Natural killer cell (primary cell): ENCODE data around the gene PIK3R4. TPM values are rescaled to one million over a fixed set of nuclear protein-coding genes. Genes with fewer than 3 reads are reported as not detected.

ENCODE experiments used
- ATAC-seq, 3 donors: fragments of 150-1000 bp in 2 of 3; fragments of 200-7000 bp in 1 of 3; cut with Tn5 transposase; 1 replicate in 1 of 3; 2 replicates in 2 of 3; pipeline ENCODE4 v1.10.0; 2021; ENCODE audit warnings: mild to moderate bottlenecking in 2 of 3, moderate library complexity in 2 of 3
- DNase-seq, 2 donors: peaks; one replicate each; pipeline versions ENCODE4 v3.0.0 to v3.0.0-alpha.2; 2013 to 2021; ENCODE audit warnings: mixed read lengths in 1 of 2
- H3K27ac ChIP-seq: one replicate; pipeline ENCODE4 v1.5.1; 2013; ENCODE audit warnings: mild to moderate bottlenecking, low read length
- H3K27me3 ChIP-seq: one replicate; pipeline ENCODE4 v1.6.1; 2013; ENCODE audit warnings: low read length; ENCODE audit not compliant: control insufficient read depth, insufficient read depth
- H3K36me3 ChIP-seq: one replicate; pipeline ENCODE4 v1.6.1; 2013; ENCODE audit warnings: low read length; ENCODE audit not compliant: control insufficient read depth, insufficient read depth
- H3K4me1 ChIP-seq: one replicate; pipeline ENCODE4 v1.6.1; 2013; ENCODE audit warnings: low read length; ENCODE audit not compliant: control insufficient read depth, insufficient read depth
- H3K4me3 ChIP-seq: one replicate; pipeline ENCODE4 v1.5.1; 2013; ENCODE audit warnings: low read length
- H3K9me3 ChIP-seq: one replicate; pipeline ENCODE4 v1.6.1; 2013; ENCODE audit warnings: low read length; ENCODE audit not compliant: control insufficient read depth, insufficient read depth
- H3K27ac Mint-ChIP-seq, 2 donors: one replicate each; pipeline ENCODE4 v1.8.0; 2022; ENCODE audit warnings: mild to moderate bottlenecking in 2 of 2, mixed read lengths in 2 of 2, moderate library complexity in 1 of 2
- H3K27me3 Mint-ChIP-seq, 2 donors: one replicate each; pipeline ENCODE4 v1.8.0; 2022; ENCODE audit warnings: low read depth in 2 of 2, mixed read lengths in 2 of 2
- H3K36me3 Mint-ChIP-seq: one replicate; pipeline ENCODE4 v1.8.0; 2022; ENCODE audit warnings: mixed read lengths
- H3K4me1 Mint-ChIP-seq, 2 donors: one replicate each; pipeline ENCODE4 v1.8.0; 2022; ENCODE audit warnings: mixed read lengths in 2 of 2
- H3K4me3 Mint-ChIP-seq: one replicate; pipeline ENCODE4 v1.8.0; 2022; ENCODE audit warnings: mild to moderate bottlenecking, moderate library complexity, mixed read lengths
- H3K9me3 Mint-ChIP-seq, 2 donors: one replicate each; pipeline ENCODE4 v1.8.0; 2022; ENCODE audit warnings: mixed read lengths in 2 of 2
- CTCF ChIP-seq: fragments of 200-600 bp; IDR thresholded peaks from one replicate; pipeline ENCODE4 v1.8.0; 2022; ENCODE audit warnings: antibody characterized with exemption
- WGBS: methylation state at CpG from one replicate; pipeline ENCODE4 v1.1.7; 2013; ENCODE audit warnings: missing lambda C conversion rate; ENCODE audit not compliant: insufficient coverage; 5-methylcytosine and 5-hydroxymethylcytosine counted together
- intact Hi-C: fragments of 100-400 bp; cut with micrococcal nuclease; formaldehyde crosslinking; loops from one replicate; pipeline ENCODE4 v1.14.2; 2022
- total RNA-seq, 4 donors: library from RNA; stranded (reverse); fragments of 120-200 nt in 1 of 4; gene quantifications; one replicate each; pipeline versions ENCODE4 v1.2.3 to v1.2.4, GENCODE V29; 2013 to 2022

Gene PIK3R4
- total RNA-seq, 3 donors from 2014 or later (not counting 1 experiment from before 2014, with no cell fraction given): 14.3 to 20.8 (median 17.0) TPM

- H3K27ac Mint-ChIP-seq: no peak overlapping the region
- ATAC-seq: no peak
- no peaks in the 10 kb centered on the region for H3K27me3 Mint-ChIP-seq
- no peaks in the 10 kb centered on the region for H3K27me3 ChIP-seq
- intact Hi-C loops: no loop called here
- no peaks in the 10 kb centered on the region for H3K9me3 Mint-ChIP-seq
- DNase-seq: no peak
- no peak overlapping the region for H3K4me3 Mint-ChIP-seq
- no peaks in the 10 kb centered on the region for H3K4me1 ChIP-seq
- no peaks in the 10 kb centered on the region for H3K4me1 Mint-ChIP-seq
- H3K36me3 Mint-ChIP-seq: no peaks in the 10 kb centered on the region
- no peaks in the 10 kb centered on the region for H3K36me3 ChIP-seq
- no peak overlapping the region for H3K27ac ChIP-seq
- no peak for TF ChIP-seq CTCF
- H3K4me3 ChIP-seq: no peak overlapping the region
- 95% methylated on average over 5 of the region's 5 CpGs for WGBS
- no peaks in the 10 kb centered on the region for H3K9me3 ChIP-seq
These were observed 90.0 kb downstream of the PIK3R4 start for GRCh38 chr3:130656627-130657026.

- ATAC-seq (no peak), DNase-seq (no peak)
- Mint-ChIP-seq H3K27ac (no peak overlapping the region), H3K36me3 (no peaks in the 10 kb centered on the region), H3K27me3 (no peaks in the 10 kb centered on the region), H3K4me1 (no peaks in the 10 kb centered on the region), H3K9me3 (no peaks in the 10 kb centered on the region), H3K4me3 (no peak overlapping the region)
- H3K4me3 ChIP-seq: no peak overlapping the region
- H3K27ac ChIP-seq: no peak overlapping the region
- H3K27me3 ChIP-seq: no peaks in the 10 kb centered on the region
- H3K9me3 ChIP-seq: no peaks in the 10 kb centered on the region
- intact Hi-C loops: no loop called here
- no peak for TF ChIP-seq CTCF
- no peaks in the 10 kb centered on the region for H3K36me3 ChIP-seq
- WGBS: 91% methylated on average over 2 of the region's 2 CpGs
- H3K4me1 ChIP-seq: no peaks in the 10 kb centered on the region
These were observed 91.7 kb downstream of the PIK3R4 start for GRCh38 chr3:130654921-130655320.

GRCh38 chr3:130654091-130654490 lies 92.5 kb downstream of the PIK3R4 start:
- no peaks in the 10 kb centered on the region for H3K36me3 Mint-ChIP-seq
- 88% methylated on average over 1 of the region's 1 CpG for WGBS
- H3K4me1 Mint-ChIP-seq: no peaks in the 10 kb centered on the region
- H3K4me3 Mint-ChIP-seq: no peak overlapping the region
- TF ChIP-seq CTCF: no peak
- H3K9me3 ChIP-seq: no peaks in the 10 kb centered on the region
- no peak overlapping the region for H3K4me3 ChIP-seq
- H3K27me3 Mint-ChIP-seq: no peaks in the 10 kb centered on the region
- H3K27ac ChIP-seq: no peak overlapping the region
- no peak for DNase-seq
- no peaks in the 10 kb centered on the region for H3K9me3 Mint-ChIP-seq
- no peaks in the 10 kb centered on the region for H3K4me1 ChIP-seq
- no peaks in the 10 kb centered on the region for H3K27me3 ChIP-seq
- no peak for ATAC-seq
- H3K36me3 ChIP-seq: no peaks in the 10 kb centered on the region
- intact Hi-C loops: no loop called here
- no peak overlapping the region for H3K27ac Mint-ChIP-seq

GRCh38 chr3:130649061-130649654 lies 97.5 kb downstream of the PIK3R4 start:
- no peaks in the 10 kb centered on the region for H3K4me1 ChIP-seq
- H3K9me3 Mint-ChIP-seq: no peaks in the 10 kb centered on the region

More at GRCh38 chr3:130649061-130649654, 97.5 kb downstream of the PIK3R4 start:
- H3K9me3 ChIP-seq: no peaks in the 10 kb centered on the region
- no peaks in the 10 kb centered on the region for H3K36me3 Mint-ChIP-seq
- no peak overlapping the region for H3K4me3 ChIP-seq
- no peak for TF ChIP-seq CTCF
- no peaks in the 10 kb centered on the region for H3K27me3 ChIP-seq
- no peak overlapping the region for H3K4me3 Mint-ChIP-seq
- intact Hi-C loops: no loop called here
- no peak for DNase-seq
- WGBS: 92% methylated on average over 30 of the region's 30 CpGs
- H3K27ac Mint-ChIP-seq: no peak overlapping the region
- ATAC-seq: no peak
- peaks cover 0 to 2% of the 10 kb centered on the region in 2 donors for H3K27me3 Mint-ChIP-seq
- no peak overlapping the region for H3K27ac ChIP-seq
- H3K36me3 ChIP-seq: no peaks in the 10 kb centered on the region
- H3K4me1 Mint-ChIP-seq: no peaks in the 10 kb centered on the region
